GM12878 (cell line): ENCODE measurements around the gene ARRDC1. TPM values are rescaled to one million over a fixed set of nuclear protein-coding genes. Genes with fewer than 3 reads are reported as not detected.
A peak's percentile ranks its signal among the peaks of the same experiment; 100 is the strongest.

Experiments used
- ATAC-seq: fragments of 200-7000 bp; cut with Tn5 transposase; 3 replicates; pipeline ENCODE4 v1.9.1; 2020; ENCODE audit warnings: mild to moderate bottlenecking, moderate library complexity
- BruUV-seq: library from RNA; stranded (reverse); fragments of 400-500 nt; replicated peaks from 2 replicates; lab custom pipeline; 2021; lab: Mats Ljungman, UMichigan
- CTCF ChIA-PET: fragments of 300-600 bp; sonication (Branson Sonifier 250); formaldehyde crosslinking; extraction: SDS; loops from one replicate; lab custom pipeline; 2021; ENCODE audit warnings: inconsistent platforms; lab: Yijun Ruan, JAX
- POLR2A ChIA-PET: fragments of 350-600 bp; formaldehyde crosslinking; extraction: SDS; loops from one replicate; lab custom pipeline; 2021; ENCODE audit warnings: inconsistent platforms; lab: Charles Lee
- RAD21 ChIA-PET: fragments of 300-600 bp; sonication (Branson Sonifier 250); formaldehyde crosslinking; loops from one replicate; lab custom pipeline; 2023; ENCODE audit warnings: antibody characterized with exemption; ENCODE audit not compliant: unreplicated experiment; lab: Charles Lee
- SMC1A ChIA-PET: fragments of 300-600 bp; sonication (Branson Sonifier 250); formaldehyde crosslinking; loops from one replicate; lab custom pipeline; 2023; ENCODE audit not compliant: unreplicated experiment, uncharacterized antibody; lab: Charles Lee
- DNase-seq: peaks from one replicate; pipeline ENCODE4 v3.0.0-alpha.2; 2011; ENCODE audit warnings: low read depth, low spot score
- FAIRE-seq: peaks from 3 replicates; lab custom pipeline; 2011; peaks lifted over from hg19 to GRCh38; lab: Jason Lieb, UNC
- H2AFZ ChIP-seq: 2 replicates; pipeline ENCODE4 v1.6.0; 2011; ENCODE audit warnings: low read depth, low read length, control low read depth; ENCODE audit not compliant: control insufficient read depth
- H3K27ac ChIP-seq: 2 replicates; pipeline ENCODE4 v1.5.1; 2011; ENCODE audit warnings: control low read depth; ENCODE audit not compliant: control insufficient read depth, insufficient read depth
- H3K27me3 ChIP-seq, 2 experiments: replicated peaks in 1 of 2; 2 replicates each; pipeline versions ENCODE4 v1.6.0 to v1.6.1; 2011; ENCODE audit warnings: low read length in 1 of 2; ENCODE audit not compliant: control insufficient read depth in 2 of 2, insufficient read depth in 2 of 2
- H3K36me3 ChIP-seq, 2 experiments: 2 replicates each; pipeline ENCODE4 v1.5.1; 2011; ENCODE audit warnings: low read length in 1 of 2; ENCODE audit not compliant: control insufficient read depth in 2 of 2, insufficient read depth in 2 of 2
- H3K4me1 ChIP-seq: 2 replicates; pipeline ENCODE4 v1.6.1; 2011; ENCODE audit warnings: mild to moderate bottlenecking, low read length, moderate library complexity, mixed read lengths; ENCODE audit not compliant: control insufficient read depth, insufficient read depth
- H3K4me2 ChIP-seq: 2 replicates; pipeline ENCODE4 v1.6.0; 2011; ENCODE audit warnings: control low read depth; ENCODE audit not compliant: control insufficient read depth, insufficient read depth
- H3K4me3 ChIP-seq: fragments of 200-600 bp; sonication (generic); 2 replicates; pipeline ENCODE4 v1.5.1; 2016
- H3K79me2 ChIP-seq: 2 replicates; pipeline ENCODE4 v1.6.0; 2011; ENCODE audit warnings: low read length; ENCODE audit not compliant: control insufficient read depth, insufficient read depth
- H3K9ac ChIP-seq: 2 replicates; pipeline ENCODE4 v1.8.0; 2011; ENCODE audit warnings: low read length, control low read depth, mixed read lengths; ENCODE audit not compliant: control insufficient read depth, insufficient read depth
- H3K9me3 ChIP-seq: replicated peaks from 3 replicates; pipeline ENCODE4 v1.5.1; 2011; ENCODE audit warnings: mild to moderate bottlenecking, low read length; ENCODE audit not compliant: control insufficient read depth, insufficient read depth
- H4K20me1 ChIP-seq: 2 replicates; pipeline ENCODE4 v1.6.0; 2011; ENCODE audit not compliant: control insufficient read depth, insufficient read depth
- ATF7 ChIP-seq: fragments of 450-650 bp; IDR thresholded peaks from 2 replicates; pipeline ENCODE4 v1.6.1; 2016; ENCODE audit warnings: low read depth, mild to moderate bottlenecking
- CREB1 ChIP-seq: IDR thresholded peaks from 2 replicates; pipeline ENCODE4 v1.6.1; 2012; ENCODE audit warnings: low read depth, mild to moderate bottlenecking, inconsistent platforms
- HDAC2 ChIP-seq: fragments of 200-600 bp; sonication (generic); IDR thresholded peaks from 2 replicates; pipeline ENCODE4 v1.6.1; 2017
- IKZF1 ChIP-seq: fragments of 450-650 bp; conservative IDR thresholded peaks from 2 replicates; pipeline ENCODE4 v1.6.1; 2017; ENCODE audit warnings: antibody characterized with exemption, mild to moderate bottlenecking
- JUNB ChIP-seq: IDR thresholded peaks from 2 replicates; pipeline ENCODE4 v1.6.1; 2016; ENCODE audit warnings: antibody characterized with exemption, mild to moderate bottlenecking
- KDM1A ChIP-seq: fragments of 200-600 bp; sonication (generic); IDR thresholded peaks from 2 replicates; pipeline ENCODE4 v1.6.1; 2016; ENCODE audit warnings: borderline replicate concordance
- MXI1 ChIP-seq: fragments of 150-350 bp; IDR thresholded peaks from 2 replicates; pipeline ENCODE4 v1.6.1; 2011; ENCODE audit warnings: low read depth, mild to moderate bottlenecking, inconsistent platforms, low read length, improper control_type of control experiment
- POU2F2 ChIP-seq: IDR thresholded peaks from 3 replicates; pipeline ENCODE4 v1.6.1; 2011; ENCODE audit warnings: low read depth, mild to moderate bottlenecking, low read length, borderline replicate concordance
- RB1 ChIP-seq: fragments of 450-650 bp; formaldehyde crosslinking; IDR thresholded peaks from 2 replicates; pipeline ENCODE4 v1.6.1; 2017; ENCODE audit warnings: mild to moderate bottlenecking, borderline replicate concordance
- RFX5 ChIP-seq: IDR thresholded peaks from 2 replicates; pipeline ENCODE4 v1.6.1; 2011; ENCODE audit warnings: low read depth, low read length, improper control_type of control experiment
- RUNX3 ChIP-seq: IDR thresholded peaks from 2 replicates; pipeline ENCODE4 v1.6.1; 2012; ENCODE audit warnings: low read length, inconsistent platforms
- SRF ChIP-seq, 2 experiments: IDR thresholded peaks; 2 replicates each; pipeline ENCODE4 v1.6.1; 2011; ENCODE audit warnings: low read depth in 2 of 2, low read length in 2 of 2, mild to moderate bottlenecking in 1 of 2, moderate library complexity in 1 of 2
- STAT1 ChIP-seq: fragments of 450-650 bp; conservative IDR thresholded peaks from 2 replicates; pipeline ENCODE4 v1.6.1; 2014; ENCODE audit warnings: antibody characterized with exemption, mild to moderate bottlenecking
- SUZ12 ChIP-seq: fragments of 200-600 bp; sonication (generic); IDR thresholded peaks from one replicate; pipeline ENCODE4 v1.6.1; 2018; ENCODE audit warnings: antibody characterized with exemption, mild to moderate bottlenecking; ENCODE audit not compliant: unreplicated experiment
- TCF3 ChIP-seq: IDR thresholded peaks from 2 replicates; pipeline ENCODE4 v1.6.1; 2012; ENCODE audit warnings: low read depth, mild to moderate bottlenecking, low read length, borderline replicate concordance; ENCODE audit not compliant: insufficient read depth
- TCF7 ChIP-seq: IDR thresholded peaks from 2 replicates; pipeline ENCODE4 v1.6.1; 2014; ENCODE audit warnings: antibody characterized with exemption, borderline replicate concordance
- WGBS: methylation state at CpG from one replicate; pipeline ENCODE4 v1.1.6; 2016; ENCODE audit warnings: low lambda C conversion rate; ENCODE audit not compliant: insufficient replicate concordance, insufficient coverage; ENCODE audit errors: missing lambda C conversion rate; 5-methylcytosine and 5-hydroxymethylcytosine counted together
- in situ Hi-C: fragments of 300-500 bp; cut with MboI; formaldehyde crosslinking; loops from 9 replicates; pipeline ENCODE4 v1.14.3; 2018; ENCODE audit warnings: mixed read lengths
- intact Hi-C: fragments of 100-400 bp; cut with micrococcal nuclease; formaldehyde crosslinking; loops from one replicate; pipeline ENCODE4 v1.14.2; 2022; ENCODE audit not compliant: unreplicated experiment
- polyA plus RNA-seq, 11 experiments: library from polyadenylated mRNA; depleted of rRNA in 4 of 11; unstranded in 6 of 11; stranded (reverse) in 5 of 11; fragments of >200 nt; fragmentation: Nextera tagmentation in 4 of 11; fragmentation: Illumina TruSeq in 1 of 11; extraction: Ambion mirVana in 4 of 11; extraction: Trizol in 1 of 11; gene quantifications; 1 replicate in 1 of 11; 2 replicates in 10 of 11; pipeline versions ENCODE4 v1.2.1 to v1.2.3, GENCODE V29; 2011 to 2016; ENCODE audit warnings: inconsistent platforms in 2 of 11, missing spikeins in 2 of 11, low read depth in 1 of 11
- total RNA-seq, 4 experiments: library from RNA; depleted of rRNA in 3 of 4; stranded (reverse); fragments of >200 nt in 3 of 4; fragmentation: Illumina TruSeq in 1 of 4; extraction: Trizol in 1 of 4; gene quantifications; 2 replicates each; pipeline versions ENCODE4 v1.2.1 to v1.2.3, GENCODE V29; 2013 to 2021

ARRDC1 gene
- total and polyA plus RNA-seq, 10 of the 15 experiments (the other 5 are each of a cell fraction or from before 2014, with no cell fraction given) = 0.23 to 34.4 (median 20.9) TPM

GRCh38 chr9:137650259-137650658 lies 44.8 kb downstream of the ARRDC1 start:
- Histone ChIP-seq H2AFZ (no peak overlapping the region), H3K4me1 (peaks cover 9% of the 10 kb centered on the region), H3K4me2 (peak overlapping the region; percentile 1; the same call in 1 of the 2 replicates), H3K79me2 (peaks cover 46% of the 10 kb centered on the region), H4K20me1 (no peaks in the 10 kb centered on the region), H3K27ac (no peak overlapping the region), H3K9me3 (no peaks in the 10 kb centered on the region; the same call in 2 of the 3 replicates), H3K27me3 (no peaks in the 10 kb centered on the region), H3K4me3 (no peak overlapping the region), H3K36me3 (peaks cover 11 to 21% of the 10 kb centered on the region in 2 experiments), H3K9ac (no peak overlapping the region)
- DNase-seq (no peak), ATAC-seq (peak; percentile 77), FAIRE-seq (no peak)
- 12% methylated on average over 2 of the region's 2 CpGs for WGBS
- POLR2A ChIA-PET = interaction anchor here (0.6 kb wide), 1 partner anchor 12 kb away, joined by 3 read pairs; no protein-coding TSS in a partner anchor
- CTCF ChIA-PET = interaction anchor here (0.9 to 1.8 kb wide), 2 partner anchors 22 to 23 kb away, joined by 3 to 7 read pairs; no protein-coding TSS in a partner anchor
- no TSS peak for BruUV-seq
- TF ChIP-seq SRF (IDR thresholded peaks at IDR 0.05; ENCODE audit: low read depth in 2 of 2, low read length in 2 of 2) (peak in 1 of 2 experiments; percentile 64; a peak in 1 of 4 replicates), HDAC2 (no peak), CREB1 (0 out of 2 replicates have a peak, but pooled peaks have one; percentile 13), TCF7 (no peak), STAT1 (no peak), POU2F2 (peak; percentile 83; the same call in 1 of the 3 replicates), ATF7 (peak; percentile 20; the same call in 1 of the 2 replicates), RUNX3 (peak; percentile 73)
- in situ Hi-C loops = no loop called here
- intact Hi-C loops = no loop called here
- RAD21 ChIA-PET = no interaction called here
- SMC1A ChIA-PET = no interaction called here

GRCh38 chr9:137650779-137651178 lies 45.3 kb downstream of the ARRDC1 start:
- no peak overlapping the region; the same call in 1 of the 2 replicates for H3K27ac ChIP-seq
- POLR2A ChIA-PET = no interaction called here
- TF ChIP-seq IKZF1 (no peak), RB1 (no peak), TCF3 (no peak), RFX5 (no peak), JUNB (no peak), MXI1 (no peak), KDM1A (no peak), SUZ12 (no peak)
- TF ChIP-seq, all 136 proteins: peak for 0
- Histone ChIP-seq H3K4me3 (no peak overlapping the region), H3K9me3 (no peaks in the 10 kb centered on the region; the same call in 2 of the 3 replicates), H4K20me1 (no peaks in the 10 kb centered on the region), H3K4me2 (peak overlapping the region; percentile 1; the same call in 1 of the 2 replicates), H3K4me1 (peaks cover 9% of the 10 kb centered on the region), H2AFZ (no peak overlapping the region), H3K79me2 (peaks cover 45% of the 10 kb centered on the region), H3K36me3 (peaks cover 11 to 18% of the 10 kb centered on the region in 2 experiments; a peak in 3 of 4 replicates), H3K9ac (no peak overlapping the region; the same call in 1 of the 2 replicates), H3K27me3 (no peaks in the 10 kb centered on the region)
- in situ Hi-C loops = no loop called here
- BruUV-seq = no TSS peak
- no peak for FAIRE-seq
- ATAC-seq = no peak
- no peak for DNase-seq
- WGBS = 74% methylated on average over 7 of the region's 7 CpGs
- ChIA-PET RAD21 (no interaction called here), SMC1A (no interaction called here), CTCF (no interaction called here)
- intact Hi-C loops = no loop called here
